Erythroblast (primary cell): ENCODE data around the gene SHROOM4.
A peak's percentile ranks its signal among the peaks of the same experiment; 100 is the strongest.

Source experiments
- DNase-seq, 2 experiments: peaks; one replicate each; lab custom pipeline; 2025; lab: John Stamatoyannopoulos, UW
- GATA1 ChIP-seq: IDR thresholded peaks from 2 replicates; pipeline ENCODE4 v1.6.1; 2011; ENCODE audit warnings: low read depth, mild to moderate bottlenecking, control low read depth, low read length, moderate library complexity
- POLR2A ChIP-seq: IDR thresholded peaks from 2 replicates; pipeline ENCODE4 v1.6.1; 2011; ENCODE audit warnings: mild to moderate bottlenecking, low read length

The SHROOM4 gene

GRCh38 chrX:50613846-50614245 is 200.1 kb downstream of the SHROOM4 start:
- TF ChIP-seq GATA1 (no peak), POLR2A (no peak)
- no peak for DNase-seq

GRCh38 chrX:50609796-50610195 is 204.2 kb downstream of the SHROOM4 start:
- DNase-seq, result no peak
- no peak for TF ChIP-seq POLR2A
- no peak for TF ChIP-seq GATA1

- DNase-seq, result no peak
- TF ChIP-seq GATA1 (no peak), POLR2A (no peak)
These were observed 207.6 kb downstream of the SHROOM4 start for GRCh38 chrX:50606300-50606950.

DNA sequence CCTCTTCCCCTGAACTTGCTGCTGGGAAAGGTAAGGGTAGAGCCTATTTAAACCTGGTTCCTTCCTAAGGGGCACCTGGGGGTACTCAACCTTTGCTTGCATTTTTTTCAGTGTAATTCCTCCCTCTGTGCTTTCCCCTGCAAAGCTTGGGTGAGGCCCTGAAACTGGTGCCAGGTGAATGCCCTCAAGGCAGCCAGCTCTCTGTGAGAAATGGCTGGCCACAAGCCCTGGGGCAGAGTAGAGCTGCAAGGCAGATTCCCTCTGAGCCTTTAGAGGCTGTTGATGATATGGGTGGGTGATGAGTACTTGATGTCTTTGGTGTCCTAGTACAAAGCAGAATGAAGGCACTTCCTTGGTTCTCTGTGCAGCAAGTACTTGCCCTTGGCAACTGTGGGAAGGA is 217.9 kb downstream of the SHROOM4 start:
- TF ChIP-seq GATA1 (no peak), POLR2A (no peak)
- no peak for DNase-seq

GRCh38 chrX:50594788-50595187 is 219.2 kb downstream of the SHROOM4 start:
- no peak for DNase-seq
- TF ChIP-seq GATA1 (no peak), POLR2A (no peak)

- no peak for TF ChIP-seq GATA1
- no peak for TF ChIP-seq POLR2A
- DNase-seq, result no peak
These were observed 227.0 kb downstream of the SHROOM4 start for GRCh38 chrX:50586980-50587379.

DNA sequence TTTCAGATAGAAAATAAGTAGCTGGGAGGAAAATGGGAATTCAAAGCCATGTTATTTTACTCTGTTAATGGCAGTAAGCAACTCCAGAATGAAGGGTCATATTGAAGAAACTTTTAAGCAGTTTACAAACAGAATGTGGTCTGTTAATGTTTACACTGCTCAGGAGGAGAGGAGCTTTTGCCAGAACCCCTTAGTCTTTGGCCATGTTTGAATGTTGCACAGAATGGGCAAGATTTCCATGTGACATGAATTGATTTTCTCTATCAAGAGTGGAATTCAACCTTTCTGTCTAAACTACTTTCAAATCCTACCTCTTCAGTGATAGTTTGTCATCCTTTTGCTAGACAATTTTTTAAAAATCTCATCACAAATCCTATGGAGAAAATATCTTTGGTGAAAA is 227.6 kb downstream of the SHROOM4 start:
- TF ChIP-seq GATA1 (no peak), POLR2A (no peak)
- DNase-seq, result no peak

GRCh38 chrX:50581405-50581804 is 232.6 kb downstream of the SHROOM4 start:
- TF ChIP-seq GATA1 (no peak), POLR2A (no peak)
- DNase-seq, result no peak

DNA sequence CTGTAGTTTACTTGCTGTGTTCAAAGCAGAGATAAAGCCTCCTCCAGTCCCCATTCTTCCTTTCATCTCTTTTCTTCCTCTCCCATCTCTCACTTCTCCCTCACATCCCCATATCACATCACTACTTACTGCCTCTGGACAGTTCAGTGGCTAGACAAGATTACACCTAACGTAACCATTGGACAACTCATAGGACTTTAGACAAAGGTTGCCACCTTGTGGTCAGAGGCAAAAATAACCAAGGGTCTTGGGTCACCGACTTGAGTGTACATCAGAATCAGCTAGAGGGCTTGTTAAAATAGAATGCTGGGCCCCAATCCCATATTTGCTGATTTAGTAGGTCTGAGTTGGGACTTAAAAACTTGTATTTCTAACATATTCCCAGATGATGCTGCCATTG is 234.0 kb downstream of the SHROOM4 start:
- TF ChIP-seq POLR2A, result no peak
- no peak for TF ChIP-seq GATA1
- peak; percentile 53 to 63 for DNase-seq

GRCh38 chrX:50577326-50577725 is 236.7 kb downstream of the SHROOM4 start:
- TF ChIP-seq GATA1, result no peak
- no peak for TF ChIP-seq POLR2A
- DNase-seq, result no peak

DNA sequence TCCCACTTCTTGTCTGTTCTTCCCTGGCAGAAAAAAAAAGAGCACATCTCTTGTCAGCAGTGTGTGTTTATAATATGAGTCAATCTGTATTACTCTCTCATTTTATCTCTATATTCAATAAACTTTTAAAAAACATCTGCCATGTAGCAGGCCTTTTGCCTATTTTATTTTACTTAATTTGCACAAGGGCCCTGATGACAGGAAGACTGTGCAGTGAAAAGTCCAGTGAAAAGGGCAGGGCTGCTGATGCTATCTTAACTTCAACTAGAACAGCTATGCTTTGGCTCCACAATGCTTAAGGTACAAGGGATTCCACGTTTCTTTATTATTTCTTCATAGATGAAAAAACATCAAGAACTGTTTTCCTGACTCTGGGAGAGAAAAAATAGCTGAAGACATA is 246.4 kb downstream of the SHROOM4 start:
- DNase-seq, result no peak
- TF ChIP-seq GATA1, result no peak

- no peak for TF ChIP-seq GATA1
- TF ChIP-seq POLR2A, result no peak
These were observed 248.3 kb downstream of the SHROOM4 start for GRCh38 chrX:50565718-50566117.

More at GRCh38 chrX:50565718-50566117, 248.3 kb downstream of the SHROOM4 start:
- no peak for DNase-seq
